Measurements from ENCODE around the gene RGL1.

Gene RGL1

DNA sequence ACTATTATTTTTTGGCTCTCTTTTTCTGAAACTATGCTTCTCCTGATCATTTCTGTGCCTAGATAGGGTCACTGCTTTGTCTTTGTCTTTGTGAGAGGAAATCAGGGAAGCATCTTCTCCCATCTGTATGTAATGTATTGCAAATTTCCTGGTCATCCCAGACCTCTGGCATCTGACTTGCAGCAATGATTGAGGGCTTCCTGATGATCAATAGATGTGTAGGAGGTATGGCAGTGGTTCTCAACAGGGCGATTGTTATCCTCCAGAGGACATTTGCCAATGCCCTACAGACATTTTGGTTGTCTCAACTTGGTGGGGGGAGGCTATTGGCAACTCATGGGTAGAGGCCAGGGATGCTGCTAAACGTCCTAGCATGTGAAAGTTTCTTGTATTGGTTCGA is 64.7 kb downstream of the RGL1 start:
- DNase-seq (ENCODE audit: low read depth): peak; percentile 29

DNA sequence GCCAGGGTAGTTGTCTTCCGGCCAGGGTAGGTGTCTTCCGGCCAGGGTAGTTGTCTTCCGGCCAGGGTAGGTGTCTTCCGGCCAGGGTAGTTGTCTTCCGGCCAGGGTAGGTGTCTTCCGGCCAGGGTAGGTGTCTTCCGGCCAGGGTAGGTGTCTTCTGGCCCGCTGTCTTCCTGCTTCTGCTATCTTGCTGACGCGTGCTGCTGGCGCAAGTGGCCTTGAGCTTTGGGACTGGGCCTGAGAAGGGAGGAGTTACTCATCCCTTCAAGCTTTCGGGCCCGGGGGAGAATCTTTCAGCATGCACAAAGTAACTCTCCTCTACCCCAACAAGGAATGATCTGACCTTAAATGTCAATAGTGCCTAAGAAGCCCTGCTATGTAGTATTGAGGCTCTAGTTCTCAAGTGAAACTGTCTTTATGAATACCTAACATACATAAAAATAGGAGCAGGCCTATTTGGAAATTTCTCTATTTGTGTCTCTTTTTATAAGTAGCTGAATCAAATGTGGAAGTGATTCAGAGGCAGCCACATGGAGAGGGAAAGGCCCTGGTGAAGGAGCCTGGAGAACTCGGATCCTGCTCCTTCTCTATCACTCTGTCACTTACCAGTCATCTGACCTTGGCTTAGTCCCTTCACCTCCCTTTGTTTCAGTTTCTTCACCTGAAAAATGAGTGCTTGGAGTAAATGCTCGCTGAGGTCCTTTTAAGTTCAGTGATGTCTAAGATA is 65.6 kb downstream of the RGL1 start:
- no peak for DNase-seq (ENCODE audit: low read depth)

DNA sequence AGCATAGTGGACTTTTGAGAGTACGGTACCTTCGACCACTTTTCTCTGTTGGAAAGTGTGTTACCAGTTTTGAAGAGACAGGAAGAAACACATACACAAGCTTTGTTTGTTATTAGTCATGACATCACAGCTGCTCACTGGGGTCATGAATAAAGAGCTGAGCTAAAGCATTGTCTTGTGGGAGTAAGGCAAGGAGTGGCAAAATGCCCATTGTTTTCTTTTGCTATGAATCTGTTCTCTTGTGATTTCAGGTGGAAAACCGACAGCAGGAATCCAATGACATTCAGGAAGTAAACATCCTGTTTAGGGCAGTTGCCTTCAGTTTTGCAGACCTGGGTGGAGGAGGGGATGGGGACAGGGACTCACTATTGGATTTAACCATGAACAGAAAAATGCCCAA is 66.2 kb downstream of the RGL1 start:
- peak; percentile 76 for DNase-seq (ENCODE audit: low read depth)

DNA sequence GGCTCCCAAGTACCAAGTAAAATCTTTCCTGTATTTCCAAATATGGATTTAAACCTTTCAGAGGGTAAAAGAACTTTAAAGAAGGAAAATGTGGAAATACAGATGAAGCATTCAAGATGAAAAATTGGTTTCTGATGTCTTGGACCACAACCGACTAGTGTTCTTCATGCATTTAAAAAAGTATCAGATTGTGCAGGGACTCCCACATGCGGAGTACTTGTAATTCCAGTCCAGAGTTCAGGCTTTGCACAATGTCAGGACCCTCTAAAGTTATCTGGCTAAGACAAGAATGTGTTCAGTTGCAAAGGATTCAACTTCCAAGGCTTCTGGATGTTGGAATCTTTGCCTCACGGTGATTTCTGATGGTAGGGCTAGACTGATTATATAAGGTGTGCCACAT is 66.7 kb downstream of the RGL1 start:
- DNase-seq (ENCODE audit: low read depth): no peak

DNA sequence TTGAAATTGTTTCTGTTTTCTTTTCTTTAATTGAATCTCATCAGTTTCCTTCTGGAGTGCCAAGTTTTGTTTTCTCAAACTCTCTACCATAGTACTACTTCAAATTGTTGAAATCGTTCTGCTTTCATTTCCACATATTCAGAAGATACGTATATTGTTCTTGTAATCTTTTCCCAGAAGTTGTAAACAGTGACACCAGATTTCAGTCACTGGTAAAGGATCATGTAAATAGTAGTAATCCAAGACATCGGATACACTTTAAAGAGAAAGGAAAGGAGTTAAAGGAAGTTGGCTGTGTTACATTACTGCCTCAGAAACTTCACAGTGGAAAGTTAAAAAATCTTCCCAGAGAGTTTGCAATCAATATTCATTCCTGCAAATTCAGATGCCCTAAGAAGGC is 67.5 kb downstream of the RGL1 start:
- no peak for DNase-seq (ENCODE audit: low read depth)

DNA sequence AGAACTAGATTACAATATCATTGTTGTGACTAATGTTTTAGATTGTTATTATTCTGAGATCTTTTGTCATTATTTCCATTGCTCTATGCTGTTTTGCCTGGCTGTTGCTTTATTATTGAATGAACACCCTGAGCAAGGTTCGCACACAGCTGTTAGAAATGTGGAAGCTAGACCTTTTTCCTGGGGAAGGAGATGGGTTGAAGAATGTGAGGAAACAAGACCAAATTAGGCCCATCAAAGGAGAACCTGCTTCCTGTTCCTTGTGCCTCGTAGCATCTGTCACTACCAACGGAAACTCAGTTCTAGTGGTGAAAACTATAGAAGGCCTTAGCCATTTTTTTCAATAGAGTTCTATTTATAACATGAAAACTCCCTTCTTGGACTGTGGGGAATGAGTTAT is 68.7 kb downstream of the RGL1 start:
- no peak for DNase-seq (ENCODE audit: low read depth)

DNA sequence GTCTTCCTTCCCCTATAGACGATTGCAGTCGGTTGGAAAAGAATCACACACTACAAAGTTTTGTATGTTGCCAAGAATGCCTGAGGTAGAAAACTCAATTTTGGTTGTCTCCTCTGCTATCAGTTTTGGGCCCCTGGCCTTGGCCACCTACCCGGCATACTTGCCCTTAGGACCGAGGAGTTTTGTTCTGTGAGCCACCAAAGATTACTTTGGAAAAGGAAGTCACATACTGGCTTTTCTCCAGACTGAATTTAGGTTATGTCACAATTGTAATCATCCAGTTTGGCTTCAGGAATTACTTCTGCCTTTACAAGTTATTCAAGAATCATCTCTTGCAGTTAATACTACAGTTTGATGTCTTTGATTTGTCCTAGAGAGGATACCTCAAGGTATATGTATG is 71.4 kb downstream of the RGL1 start:
- no peak for DNase-seq (ENCODE audit: low read depth)

DNA sequence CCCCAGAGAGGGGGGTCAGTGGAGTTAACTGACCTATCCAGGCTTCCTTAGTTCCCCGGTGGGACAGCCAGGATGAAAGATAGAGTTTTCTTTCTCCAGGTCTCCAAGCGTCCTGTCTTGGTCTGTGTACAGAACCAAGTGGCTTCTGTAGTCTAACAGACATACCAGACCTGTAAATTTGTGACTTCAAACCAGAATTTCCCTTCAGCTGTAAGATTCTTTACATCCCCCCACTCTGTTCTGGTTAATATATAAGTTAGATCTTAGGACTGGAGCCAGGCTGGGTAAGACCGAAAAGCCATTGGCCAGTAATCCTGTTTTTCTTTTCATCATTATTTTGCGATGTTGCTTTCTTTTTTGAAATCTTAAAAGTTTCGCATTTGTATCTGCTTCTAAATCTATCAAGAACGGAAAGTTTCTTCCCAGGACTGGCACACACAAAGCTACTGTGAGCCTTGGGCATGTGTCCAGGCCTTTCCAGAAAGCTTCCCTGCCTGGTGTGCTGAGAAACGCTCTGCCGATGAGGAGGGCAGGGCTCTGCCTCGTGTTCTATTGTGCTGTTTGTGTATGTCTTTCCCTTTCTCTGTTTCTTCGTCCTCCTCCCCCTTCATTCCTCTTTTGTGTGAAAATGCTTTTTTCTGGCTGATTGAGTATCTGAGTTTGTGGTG is 72.3 kb downstream of the RGL1 start:
- peak; percentile 60 for DNase-seq (ENCODE audit: low read depth)

DNA sequence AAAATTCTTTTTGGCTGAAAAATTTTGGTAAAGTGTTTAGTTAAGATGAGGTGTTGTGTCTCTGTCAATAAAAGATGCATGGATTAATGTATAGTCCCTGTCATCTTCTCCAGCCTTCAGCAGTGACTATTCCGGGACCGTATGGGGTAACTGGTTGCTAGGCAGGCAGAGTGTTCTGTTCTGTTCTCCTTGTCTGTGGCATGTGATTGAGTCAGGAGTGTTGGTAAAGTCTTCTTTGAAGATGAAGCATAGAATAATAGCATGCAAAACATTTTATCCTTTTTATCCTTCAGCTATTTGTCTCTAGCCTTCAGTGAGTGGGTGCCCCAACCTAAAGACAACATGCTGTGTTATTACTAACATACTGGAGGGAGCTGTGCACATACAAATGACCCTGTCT is 74.6 kb downstream of the RGL1 start:
- DNase-seq (ENCODE audit: low read depth): peak; percentile 77

DNA sequence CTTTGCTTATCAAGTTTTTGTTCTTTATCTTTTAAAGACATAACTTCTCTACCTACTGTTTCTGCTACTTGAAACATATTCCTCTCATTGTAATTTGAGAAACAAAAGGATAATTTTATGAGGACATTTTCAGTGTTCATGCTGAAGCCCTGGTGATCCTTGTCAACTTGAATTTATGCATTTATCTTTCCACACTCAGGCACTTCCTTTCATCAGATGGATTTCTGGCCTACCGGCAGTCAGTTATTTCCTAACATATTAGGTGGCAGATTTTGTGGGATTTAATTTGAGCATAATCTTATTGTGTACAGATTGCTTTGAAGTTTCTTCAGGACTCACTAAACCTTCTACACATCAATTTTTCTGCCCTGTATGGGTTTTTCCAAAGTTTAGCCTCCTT is 75.0 kb downstream of the RGL1 start:
- DNase-seq (ENCODE audit: low read depth): no peak

DNA sequence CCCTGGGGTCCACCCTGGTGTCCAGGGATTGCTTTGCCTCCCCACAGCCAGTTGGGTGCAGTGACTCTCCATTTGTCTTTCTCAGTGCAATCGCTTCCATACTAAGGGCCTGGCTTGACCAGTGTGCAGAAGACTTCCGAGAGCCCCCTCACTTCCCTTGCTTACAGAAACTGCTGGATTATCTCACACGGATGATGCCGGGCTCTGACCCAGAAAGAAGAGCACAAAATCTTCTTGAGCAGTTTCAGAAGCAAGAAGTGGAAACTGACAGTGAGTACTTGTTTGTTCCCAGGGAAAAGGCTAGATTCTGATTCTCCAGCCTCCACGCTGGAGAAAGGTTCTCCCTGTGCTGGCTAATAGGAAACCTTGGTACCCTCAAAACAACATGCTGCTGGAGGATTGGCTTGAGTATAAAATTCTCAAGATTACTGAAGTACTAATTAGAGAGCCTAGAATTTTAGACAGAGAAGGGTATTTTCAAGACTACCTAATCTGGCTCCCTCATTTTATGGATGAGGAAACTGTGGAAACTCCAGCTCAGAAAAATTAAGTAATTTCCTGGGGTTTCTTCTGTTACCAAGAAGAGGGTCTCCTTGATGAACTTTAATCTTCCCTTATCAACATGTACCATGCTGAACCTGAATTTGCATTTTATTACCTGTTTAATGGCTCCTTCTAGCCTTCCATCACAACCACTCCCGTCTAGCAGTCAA is 75.8 kb downstream of the RGL1 start:
- DNase-seq (ENCODE audit: low read depth): no peak

DNA sequence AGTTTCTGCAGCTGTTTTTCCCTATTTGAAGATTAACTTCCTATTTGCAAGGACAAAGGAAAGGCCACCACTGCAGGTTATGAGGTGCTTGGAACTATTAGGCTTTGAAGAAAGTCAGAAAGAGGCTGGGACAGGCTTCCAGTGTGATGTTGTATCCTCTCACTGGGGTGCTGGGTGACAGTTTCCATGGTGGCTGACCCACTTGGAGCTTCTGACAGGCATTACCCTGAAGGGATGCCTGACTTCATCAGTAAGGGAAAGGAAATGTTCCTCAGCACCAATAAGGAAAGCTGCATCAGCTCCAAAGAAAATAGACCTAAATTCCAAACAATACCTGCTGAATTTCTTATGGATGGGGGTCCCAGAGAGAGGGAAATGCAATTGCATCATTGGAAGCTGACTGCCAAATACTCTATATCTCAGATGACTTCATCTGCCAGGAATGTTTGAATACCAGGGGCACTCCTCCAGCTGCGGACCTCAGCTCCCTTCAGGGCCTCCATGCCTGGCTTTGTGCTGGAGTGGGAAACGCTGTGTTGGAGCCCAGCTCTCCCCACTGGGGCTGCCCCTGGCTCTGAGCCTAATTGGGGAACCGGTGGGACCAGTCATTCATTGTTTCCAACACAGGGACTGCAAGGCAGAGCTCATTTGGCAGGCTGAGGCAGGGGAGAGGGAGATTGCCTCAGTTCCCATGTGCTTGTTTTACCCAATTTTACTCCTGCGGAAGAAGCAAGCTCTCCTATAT is 76.6 kb downstream of the RGL1 start:
- DNase-seq (ENCODE audit: low read depth): peak; percentile 87

DNA sequence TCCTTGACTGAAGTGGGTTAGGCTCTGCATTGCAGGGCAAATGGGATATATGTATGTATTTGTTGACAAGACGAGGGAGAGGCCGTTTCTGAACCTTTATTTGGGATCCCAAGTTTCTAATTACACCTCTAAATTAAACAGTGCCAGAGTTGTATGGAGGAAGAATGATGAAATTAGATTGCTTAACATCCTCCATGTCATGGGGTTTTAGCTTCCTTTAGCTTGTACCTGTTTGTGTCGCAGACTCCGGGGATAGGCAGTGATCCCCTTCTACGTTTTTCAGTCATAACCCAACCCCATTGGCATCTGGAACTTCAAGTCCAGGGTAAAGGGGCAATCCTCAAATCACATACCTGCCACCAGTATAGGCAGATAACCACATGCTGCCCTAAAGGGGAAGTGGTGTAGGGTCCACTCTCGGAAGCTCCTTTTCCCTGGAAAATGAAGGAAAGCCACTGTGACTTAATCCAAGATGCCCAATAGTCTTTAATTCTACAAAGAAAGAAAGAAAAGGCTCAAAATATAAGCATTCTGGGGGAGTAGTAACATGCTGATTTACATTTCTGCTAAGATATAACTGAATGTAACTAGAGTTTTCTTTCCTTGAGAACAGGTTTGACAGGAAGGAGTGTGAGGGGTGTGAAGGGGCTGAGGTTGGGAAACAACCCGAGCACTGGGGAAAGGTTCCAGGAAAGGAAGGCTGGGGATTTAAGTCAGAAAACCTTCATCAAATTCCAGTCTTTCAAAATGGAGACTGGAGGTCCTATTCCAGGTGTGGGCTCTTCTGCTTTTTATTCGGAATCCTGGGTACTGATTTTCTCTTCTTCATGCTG is 77.6 kb downstream of the RGL1 start:
- peak; percentile 39 for DNase-seq (ENCODE audit: low read depth)

DNA sequence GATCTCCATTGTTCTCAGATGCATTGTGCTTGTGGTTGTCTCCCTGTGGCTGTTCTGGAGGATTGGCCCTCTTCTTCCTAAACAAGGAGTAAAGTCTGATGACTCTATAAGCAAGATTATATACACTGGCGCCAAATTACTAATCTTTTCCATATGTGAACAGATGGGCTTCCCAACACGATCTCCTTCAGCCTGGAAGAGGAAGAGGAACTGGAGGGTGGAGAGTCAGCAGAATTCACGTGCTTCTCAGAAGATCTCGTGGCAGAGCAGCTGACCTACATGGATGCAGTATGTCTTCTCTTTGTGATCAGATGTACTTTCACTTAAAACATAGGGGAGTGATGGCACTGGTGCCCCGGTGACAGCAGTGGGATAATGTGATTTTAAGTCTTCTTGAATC is 78.7 kb downstream of the RGL1 start:
- no peak for DNase-seq (ENCODE audit: low read depth)

DNA sequence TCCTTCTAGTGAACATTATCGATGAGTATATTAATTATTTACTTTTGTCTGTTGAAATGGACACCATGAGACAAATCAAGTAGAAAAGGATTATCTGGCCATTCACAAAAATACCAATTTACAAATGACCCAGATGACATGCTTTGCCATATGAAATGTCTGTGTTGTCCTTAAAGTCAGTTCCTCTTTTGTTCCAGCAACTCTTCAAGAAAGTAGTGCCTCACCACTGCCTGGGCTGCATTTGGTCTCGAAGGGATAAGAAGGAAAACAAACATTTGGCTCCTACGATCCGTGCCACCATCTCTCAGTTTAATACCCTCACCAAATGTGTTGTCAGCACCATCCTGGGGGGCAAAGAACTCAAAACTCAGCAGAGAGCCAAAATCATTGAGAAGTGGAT is 79.6 kb downstream of the RGL1 start:
- DNase-seq (ENCODE audit: low read depth): no peak

DNA sequence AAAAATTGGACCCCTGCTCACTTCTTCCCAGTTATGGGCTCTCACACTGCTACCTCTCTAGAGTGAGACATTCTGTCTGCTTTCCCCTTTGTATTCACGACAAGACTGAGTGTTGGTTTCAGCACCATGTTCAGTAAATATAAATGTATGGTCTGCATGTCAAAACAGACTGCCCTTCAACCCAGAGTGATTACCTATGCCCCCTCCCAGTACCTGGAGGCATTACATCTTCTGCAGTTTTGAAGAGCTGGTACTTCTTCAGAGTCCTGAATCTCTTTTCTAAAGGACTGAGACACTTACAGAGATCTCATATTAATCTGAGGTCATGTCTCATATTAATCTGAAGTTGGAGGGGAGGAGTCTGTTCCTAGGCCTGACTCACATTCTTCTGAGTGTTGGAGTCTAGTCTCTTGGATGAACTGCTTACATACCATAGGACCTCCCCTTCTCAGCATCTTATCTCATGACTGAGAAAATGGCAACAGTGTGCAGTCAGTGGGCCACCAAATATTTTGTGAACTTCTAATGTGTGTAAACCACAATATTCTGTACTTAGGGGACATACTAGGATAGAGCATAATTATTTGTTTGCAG is 80.3 kb downstream of the RGL1 start:
- DNase-seq (ENCODE audit: low read depth): peak; percentile 73

DNA sequence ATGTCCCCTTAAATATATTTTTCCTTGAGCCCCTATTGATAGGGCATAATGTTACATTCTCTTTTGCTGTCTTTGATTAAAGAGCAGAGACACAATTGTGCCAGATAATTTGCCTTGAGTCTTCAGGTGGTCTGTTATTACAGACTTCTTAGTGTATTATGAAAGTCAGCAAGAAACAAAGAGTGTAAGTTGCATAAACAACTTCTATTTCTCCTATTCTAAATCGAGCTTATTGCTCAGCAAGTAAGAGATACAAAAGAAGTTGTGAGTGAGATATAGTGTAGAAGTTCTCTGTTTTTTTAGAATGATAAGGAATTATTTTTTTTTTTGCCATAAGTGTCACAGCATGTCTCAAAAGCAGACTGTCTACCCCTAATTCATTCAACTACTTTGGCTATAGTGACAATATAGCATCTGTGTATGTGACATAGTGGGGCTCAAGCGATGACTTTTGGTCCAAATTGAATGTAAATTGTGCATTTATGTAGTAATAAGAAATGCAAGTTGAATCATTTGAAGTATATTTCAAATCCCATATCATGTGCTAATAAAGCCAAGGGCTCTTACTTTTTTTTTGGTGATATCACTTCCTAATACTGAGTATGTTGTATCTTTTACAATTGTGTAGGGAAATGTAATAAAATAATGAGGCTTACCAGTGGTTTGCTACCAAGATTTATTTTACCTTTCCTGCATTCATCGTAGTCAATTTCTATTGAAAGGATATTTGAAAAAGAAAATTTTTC is 81.3 kb downstream of the RGL1 start:
- no peak for DNase-seq (ENCODE audit: low read depth)

DNA sequence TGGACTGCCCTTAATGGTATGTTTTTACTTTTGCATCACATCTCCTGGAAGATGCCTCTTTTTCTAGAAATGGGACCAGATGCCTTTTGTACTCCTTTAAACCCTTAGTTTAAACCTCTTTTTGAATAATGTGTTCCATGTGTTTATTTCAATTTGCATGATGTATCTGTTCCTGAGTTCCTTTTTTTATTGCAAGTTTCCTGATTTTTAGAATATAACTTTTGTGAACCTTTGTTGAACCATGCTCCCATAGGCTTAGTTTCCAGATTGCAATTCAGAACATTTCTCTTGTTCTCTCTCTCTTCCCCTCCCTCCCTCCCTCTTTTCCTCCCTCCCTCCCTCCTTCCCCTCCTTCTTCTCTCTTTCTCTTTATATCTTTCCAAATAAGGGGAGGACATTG is 81.9 kb downstream of the RGL1 start:
- no peak for DNase-seq (ENCODE audit: low read depth)

DNA sequence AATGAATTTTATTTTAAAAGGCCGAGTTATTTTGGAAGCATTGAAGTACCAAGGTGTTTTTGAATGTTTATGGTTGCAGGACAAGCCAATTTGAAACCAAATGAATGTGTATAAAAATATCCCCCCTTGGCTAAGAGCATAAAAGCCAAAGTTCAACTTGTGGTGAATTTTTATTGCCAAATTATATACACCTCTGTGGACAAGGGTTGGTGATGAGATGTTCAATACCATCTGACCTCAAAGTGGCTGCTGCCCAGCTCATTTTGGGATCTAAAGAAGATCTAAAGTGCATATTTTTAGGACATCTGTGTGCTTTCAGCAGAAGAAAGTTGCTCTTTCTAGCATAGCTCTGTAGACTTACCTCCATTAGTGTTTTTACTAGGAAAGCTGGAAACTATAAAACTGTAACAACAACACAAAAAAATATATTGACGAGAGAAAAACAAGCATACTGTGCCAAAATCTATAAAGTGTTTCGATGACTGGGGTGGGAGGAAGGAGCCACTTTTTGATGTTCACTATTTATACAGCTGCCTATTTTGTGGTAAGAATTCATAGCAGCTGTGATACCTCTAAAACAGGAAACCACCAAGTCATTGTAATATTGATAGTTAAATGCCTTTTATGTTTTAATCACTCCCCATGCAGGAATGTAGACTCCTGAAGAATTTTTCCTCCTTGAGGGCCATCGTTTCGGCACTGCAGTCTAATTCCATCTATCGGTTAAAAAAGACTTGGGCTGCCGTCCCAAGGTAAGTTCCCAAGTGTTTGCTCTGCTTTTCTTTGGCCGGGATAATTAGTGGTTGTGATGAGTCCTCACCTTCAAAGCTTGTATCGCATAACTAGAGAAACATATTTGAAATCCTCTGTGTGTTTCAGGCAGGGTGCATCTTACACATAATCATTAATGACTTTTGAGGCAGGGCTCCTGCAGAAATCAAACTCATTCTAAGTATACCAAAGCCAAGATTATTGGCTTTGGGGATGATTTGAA is 83.2 kb downstream of the RGL1 start:
- DNase-seq (ENCODE audit: low read depth): no peak

Data from amniotic epithelial cell (primary cell).